ENCODE measurements around the gene IFFO2.

DNA sequence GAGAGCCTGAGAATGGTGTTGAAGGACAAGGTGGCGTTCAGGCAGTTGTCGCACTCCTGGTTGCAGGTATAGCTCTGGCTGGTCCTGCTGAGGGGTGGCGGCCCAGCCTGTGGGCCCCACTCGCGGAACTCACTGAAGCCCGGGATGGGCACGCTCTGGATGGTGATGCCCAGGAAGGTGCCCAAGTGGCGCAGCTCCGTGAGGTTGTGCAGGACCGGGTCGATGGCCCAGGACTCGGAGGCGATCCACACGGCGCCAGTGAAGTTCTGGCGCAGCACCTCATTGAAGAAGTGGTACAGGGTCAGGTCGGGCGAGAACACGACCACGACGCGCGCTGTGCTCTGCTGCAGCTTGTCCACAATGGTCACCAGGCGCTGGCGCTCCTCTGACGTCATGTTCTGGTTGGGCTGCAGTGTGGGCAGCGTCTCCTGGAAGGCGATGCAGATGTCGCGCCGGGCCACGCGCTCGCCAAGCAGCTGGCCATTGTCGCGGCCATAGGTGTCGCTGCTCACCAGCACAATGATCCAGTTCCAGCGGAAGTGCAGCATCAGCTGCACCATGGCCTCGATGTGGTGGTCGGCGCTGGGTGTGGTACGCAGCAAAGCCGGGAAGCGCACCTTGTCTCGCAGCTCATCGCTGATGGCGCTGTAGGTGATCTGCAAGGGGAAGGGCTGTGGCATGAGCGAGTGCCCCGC lies 102.0 kb downstream of the IFFO2 start:
- TF ChIP-seq, protein P1, sequence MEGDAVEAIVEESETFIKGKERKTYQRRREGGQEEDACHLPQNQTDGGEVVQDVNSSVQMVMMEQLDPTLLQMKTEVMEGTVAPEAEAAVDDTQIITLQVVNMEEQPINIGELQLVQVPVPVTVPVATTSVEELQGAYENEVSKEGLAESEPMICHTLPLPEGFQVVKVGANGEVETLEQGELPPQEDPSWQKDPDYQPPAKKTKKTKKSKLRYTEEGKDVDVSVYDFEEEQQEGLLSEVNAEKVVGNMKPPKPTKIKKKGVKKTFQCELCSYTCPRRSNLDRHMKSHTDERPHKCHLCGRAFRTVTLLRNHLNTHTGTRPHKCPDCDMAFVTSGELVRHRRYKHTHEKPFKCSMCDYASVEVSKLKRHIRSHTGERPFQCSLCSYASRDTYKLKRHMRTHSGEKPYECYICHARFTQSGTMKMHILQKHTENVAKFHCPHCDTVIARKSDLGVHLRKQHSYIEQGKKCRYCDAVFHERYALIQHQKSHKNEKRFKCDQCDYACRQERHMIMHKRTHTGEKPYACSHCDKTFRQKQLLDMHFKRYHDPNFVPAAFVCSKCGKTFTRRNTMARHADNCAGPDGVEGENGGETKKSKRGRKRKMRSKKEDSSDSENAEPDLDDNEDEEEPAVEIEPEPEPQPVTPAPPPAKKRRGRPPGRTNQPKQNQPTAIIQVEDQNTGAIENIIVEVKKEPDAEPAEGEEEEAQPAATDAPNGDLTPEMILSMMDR (conservative IDR thresholded peaks at IDR 0.05 in 1 of 2, IDR thresholded peaks at IDR 0.05 in 1 of 2; ENCODE audit: low read depth in 1 of 2, low read length in 2 of 2), result no peak
- TF ChIP-seq EZH2 (IDR thresholded peaks at IDR 0.05; ENCODE audit: low read length, missing control alignments), result no peak
